Measurements from ENCODE around the gene MATR3.

GRCh38 chr5:139298242-139298641 lies 4.7 kb downstream of the MATR3 start:
- no peak for TF ChIP-seq CTCF (IDR thresholded peaks at IDR 0.05)
- no peak for TF ChIP-seq EP300 (IDR thresholded peaks at IDR 0.05)

Data from gastroesophageal sphincter (tissue), 3 donors.